ENCODE measurements around the gene ZNRF3.

ZNRF3 gene

DNA sequence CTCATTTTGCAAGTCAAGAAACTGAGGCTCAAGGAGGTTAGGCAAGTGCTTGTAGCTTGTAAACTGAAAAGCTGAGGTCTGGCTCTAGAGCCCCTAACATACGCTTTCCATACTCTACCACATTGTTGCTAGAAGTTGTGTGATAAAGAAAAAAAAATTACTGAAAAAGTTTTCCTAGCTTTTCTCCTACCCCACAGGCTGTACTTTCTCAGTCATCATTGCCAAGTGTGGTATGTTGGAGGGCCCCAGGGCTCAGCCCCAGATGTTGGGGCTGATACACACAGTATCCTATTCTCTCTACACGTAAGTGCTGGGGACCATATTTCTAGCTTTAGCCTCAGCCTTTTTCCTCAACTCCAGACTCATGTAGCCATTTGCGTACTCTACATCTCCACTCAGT lies 205.4 kb downstream of the ZNRF3 start:
- Mint-ChIP-seq H3K4me1 (ENCODE audit: low read depth) (no peaks in the 10 kb centered on the region), H3K9me3 (no peaks in the 10 kb centered on the region)

GRCh38 chr22:29089507-29089906 lies 206.1 kb downstream of the ZNRF3 start:
- Mint-ChIP-seq H3K4me3 (no peak overlapping the region), H3K4me1 (ENCODE audit: low read depth) (no peaks in the 10 kb centered on the region), H3K9me3 (no peaks in the 10 kb centered on the region), H3K27me3 (peaks cover 25% of the 10 kb centered on the region), H3K27ac (no peak overlapping the region), H3K36me3 (ENCODE audit: low read depth) (no peaks in the 10 kb centered on the region)
- DNase-seq = no peak

More for the DNA sequence above, 205.4 kb downstream of the ZNRF3 start:
- no peak overlapping the region for H3K27ac Mint-ChIP-seq
- no peak for DNase-seq
- H3K4me3 Mint-ChIP-seq = no peak overlapping the region
- peaks cover 25% of the 10 kb centered on the region for H3K27me3 Mint-ChIP-seq
- no peaks in the 10 kb centered on the region for H3K36me3 Mint-ChIP-seq (ENCODE audit: low read depth)

- Mint-ChIP-seq H3K27me3 (peaks cover 25% of the 10 kb centered on the region), H3K27ac (no peak overlapping the region), H3K36me3 (ENCODE audit: low read depth) (no peaks in the 10 kb centered on the region), H3K9me3 (no peaks in the 10 kb centered on the region), H3K4me1 (ENCODE audit: low read depth) (no peaks in the 10 kb centered on the region), H3K4me3 (no peak overlapping the region)
- DNase-seq = no peak
These were observed 206.7 kb downstream of the ZNRF3 start for GRCh38 chr22:29090039-29090438.

- H3K9me3 Mint-ChIP-seq = no peaks in the 10 kb centered on the region
- H3K27ac Mint-ChIP-seq = no peak overlapping the region
- no peak for DNase-seq
- H3K4me1 Mint-ChIP-seq (ENCODE audit: low read depth) = no peaks in the 10 kb centered on the region
- no peaks in the 10 kb centered on the region for H3K36me3 Mint-ChIP-seq (ENCODE audit: low read depth)
- peaks cover 21% of the 10 kb centered on the region for H3K27me3 Mint-ChIP-seq
- H3K4me3 Mint-ChIP-seq = no peak overlapping the region
These were observed 208.9 kb downstream of the ZNRF3 start for GRCh38 chr22:29092243-29092642.

DNA sequence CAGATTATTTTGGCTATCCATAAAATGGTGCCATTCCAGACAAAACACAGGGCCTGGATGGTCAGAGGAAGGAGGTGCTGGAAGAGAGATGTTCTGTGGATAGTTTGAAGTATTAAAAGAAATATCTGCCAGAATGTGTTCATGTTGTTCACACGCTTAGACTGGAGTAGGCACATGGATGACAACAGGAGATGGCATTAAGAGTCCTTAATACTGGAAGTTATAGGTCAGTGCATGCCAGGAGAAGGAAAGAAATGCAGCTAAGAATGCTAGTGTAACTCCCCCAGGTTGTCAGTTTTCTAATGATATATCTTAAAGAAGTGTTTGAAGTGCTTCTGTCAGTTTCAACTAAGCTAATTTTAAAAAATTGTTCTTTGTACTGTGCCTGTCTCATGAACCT lies 209.7 kb downstream of the ZNRF3 start:
- Mint-ChIP-seq H3K4me3 (no peak overlapping the region), H3K4me1 (ENCODE audit: low read depth) (no peaks in the 10 kb centered on the region), H3K9me3 (no peaks in the 10 kb centered on the region), H3K36me3 (ENCODE audit: low read depth) (no peaks in the 10 kb centered on the region), H3K27me3 (peaks cover 19% of the 10 kb centered on the region), H3K27ac (no peak overlapping the region)
- DNase-seq = no peak

GRCh38 chr22:29093501-29094300 lies 210.3 kb downstream of the ZNRF3 start:
- H3K4me3 Mint-ChIP-seq = no peak overlapping the region
- no peak for DNase-seq
- H3K9me3 Mint-ChIP-seq = no peaks in the 10 kb centered on the region
- no peaks in the 10 kb centered on the region for H3K36me3 Mint-ChIP-seq (ENCODE audit: low read depth)
- H3K27ac Mint-ChIP-seq = no peak overlapping the region
- H3K4me1 Mint-ChIP-seq (ENCODE audit: low read depth) = no peaks in the 10 kb centered on the region
- H3K27me3 Mint-ChIP-seq = peaks cover 16% of the 10 kb centered on the region

- H3K4me3 Mint-ChIP-seq = no peak overlapping the region
- no peaks in the 10 kb centered on the region for H3K36me3 Mint-ChIP-seq (ENCODE audit: low read depth)
- H3K27ac Mint-ChIP-seq = no peak overlapping the region
- no peaks in the 10 kb centered on the region for H3K9me3 Mint-ChIP-seq
- H3K27me3 Mint-ChIP-seq = peaks cover 7% of the 10 kb centered on the region
- DNase-seq = no peak
- no peaks in the 10 kb centered on the region for H3K4me1 Mint-ChIP-seq (ENCODE audit: low read depth)
These were observed 212.1 kb downstream of the ZNRF3 start for GRCh38 chr22:29095459-29095858.

- Mint-ChIP-seq H3K27me3 (peaks cover 3% of the 10 kb centered on the region), H3K4me1 (ENCODE audit: low read depth) (no peaks in the 10 kb centered on the region), H3K9me3 (no peaks in the 10 kb centered on the region), H3K27ac (no peak overlapping the region), H3K36me3 (ENCODE audit: low read depth) (no peaks in the 10 kb centered on the region), H3K4me3 (no peak overlapping the region)
- DNase-seq = no peak
These were observed 213.6 kb downstream of the ZNRF3 start for GRCh38 chr22:29096736-29097669.

DNA sequence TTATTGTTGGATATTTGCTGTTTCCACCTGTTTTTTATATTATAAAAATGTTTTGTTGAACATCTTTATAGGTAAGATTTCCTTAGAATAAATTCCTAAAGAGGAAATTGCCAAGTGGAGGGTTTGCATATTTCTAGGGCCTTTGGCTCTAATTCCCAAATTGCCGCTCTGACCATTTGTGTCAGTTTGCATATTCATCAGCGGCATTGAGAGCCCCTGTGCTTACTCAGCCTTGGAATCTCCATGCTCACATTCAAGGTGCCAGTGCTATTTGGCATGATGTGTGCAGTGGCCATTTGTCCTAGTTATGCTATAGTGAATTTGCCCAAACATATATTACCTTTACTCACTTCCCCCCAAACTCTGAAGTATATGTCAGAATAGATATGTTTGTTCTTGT lies 214.9 kb downstream of the ZNRF3 start:
- no peak overlapping the region for H3K27ac Mint-ChIP-seq
- H3K27me3 Mint-ChIP-seq = peaks cover 2% of the 10 kb centered on the region
- H3K4me3 Mint-ChIP-seq = no peak overlapping the region
- no peaks in the 10 kb centered on the region for H3K4me1 Mint-ChIP-seq (ENCODE audit: low read depth)
- no peaks in the 10 kb centered on the region for H3K36me3 Mint-ChIP-seq (ENCODE audit: low read depth)
- H3K9me3 Mint-ChIP-seq = no peaks in the 10 kb centered on the region
- no peak for DNase-seq

- Mint-ChIP-seq H3K27ac (no peak overlapping the region), H3K9me3 (no peaks in the 10 kb centered on the region), H3K36me3 (ENCODE audit: low read depth) (no peaks in the 10 kb centered on the region), H3K4me1 (ENCODE audit: low read depth) (no peaks in the 10 kb centered on the region), H3K27me3 (no peaks in the 10 kb centered on the region), H3K4me3 (no peak overlapping the region)
- no peak for DNase-seq
These were observed 218.9 kb downstream of the ZNRF3 start for GRCh38 chr22:29102300-29102699.

DNA sequence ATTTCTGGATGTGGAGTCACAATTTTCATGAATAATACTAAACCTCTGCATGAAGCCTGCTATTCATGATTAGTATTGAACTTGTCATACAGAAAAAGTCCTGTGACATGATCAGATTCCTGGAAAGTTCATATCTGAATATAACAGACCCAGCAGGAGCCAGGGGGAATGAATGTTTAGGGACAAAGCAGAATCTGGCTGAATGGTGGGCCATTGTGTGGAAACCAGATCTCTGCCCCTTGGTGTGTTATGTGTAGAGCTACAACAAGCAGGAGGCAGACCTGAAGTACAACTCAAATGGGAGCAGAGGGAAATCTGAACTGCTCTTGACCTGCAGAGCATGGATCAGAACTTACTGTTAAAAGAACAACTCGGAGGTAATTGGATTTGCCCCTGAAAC lies 219.7 kb downstream of the ZNRF3 start:
- Mint-ChIP-seq H3K27ac (no peak overlapping the region), H3K4me1 (ENCODE audit: low read depth) (no peaks in the 10 kb centered on the region), H3K4me3 (no peak overlapping the region), H3K36me3 (ENCODE audit: low read depth) (no peaks in the 10 kb centered on the region), H3K9me3 (no peaks in the 10 kb centered on the region), H3K27me3 (peaks cover under 1% of the 10 kb centered on the region)
- no peak for DNase-seq

- Mint-ChIP-seq H3K27ac (no peak overlapping the region), H3K27me3 (peaks cover 9% of the 10 kb centered on the region), H3K36me3 (ENCODE audit: low read depth) (no peaks in the 10 kb centered on the region), H3K4me3 (no peak overlapping the region), H3K4me1 (ENCODE audit: low read depth) (no peaks in the 10 kb centered on the region), H3K9me3 (no peaks in the 10 kb centered on the region)
- DNase-seq = no peak
These were observed 222.1 kb downstream of the ZNRF3 start for GRCh38 chr22:29105468-29105867.

GRCh38 chr22:29106839-29107238 lies 223.5 kb downstream of the ZNRF3 start:
- H3K27me3 Mint-ChIP-seq = peaks cover 12% of the 10 kb centered on the region
- H3K36me3 Mint-ChIP-seq (ENCODE audit: low read depth) = no peaks in the 10 kb centered on the region
- no peaks in the 10 kb centered on the region for H3K4me1 Mint-ChIP-seq (ENCODE audit: low read depth)
- no peaks in the 10 kb centered on the region for H3K9me3 Mint-ChIP-seq
- no peak overlapping the region for H3K4me3 Mint-ChIP-seq
- no peak overlapping the region for H3K27ac Mint-ChIP-seq
- DNase-seq = no peak
